ENCODE results near the gene AMBN. TPM values are rescaled to one million over a fixed set of nuclear protein-coding genes. Genes with fewer than 3 reads are reported as not detected.

The AMBN gene
- total RNA-seq, 1 donor from 2014 or later = not detected

GRCh38 chr4:70589785-70590184 is 2.3 kb upstream of the AMBN start:
- H3K36me3 Mint-ChIP-seq (ENCODE audit: low read depth) = no peaks in the 10 kb centered on the region
- no peaks in the 10 kb centered on the region for H3K4me1 Mint-ChIP-seq
- no peak overlapping the region for H3K27ac Mint-ChIP-seq
- no peak overlapping the region for H3K4me3 Mint-ChIP-seq
- no peaks in the 10 kb centered on the region for H3K9me3 Mint-ChIP-seq
- intact Hi-C loops (cut with micrococcal nuclease) = no loop called here
- DNase-seq = no peak
- H3K27me3 Mint-ChIP-seq = no peaks in the 10 kb centered on the region

GRCh38 chr4:70594196-70594595 is 2.1 kb downstream of the AMBN start:
- Mint-ChIP-seq H3K4me3 (no peak overlapping the region), H3K4me1 (no peaks in the 10 kb centered on the region), H3K27ac (no peak overlapping the region), H3K9me3 (no peaks in the 10 kb centered on the region), H3K36me3 (ENCODE audit: low read depth) (no peaks in the 10 kb centered on the region), H3K27me3 (no peaks in the 10 kb centered on the region)
- no peak for DNase-seq
- intact Hi-C loops (cut with micrococcal nuclease) = no loop called here

- Mint-ChIP-seq H3K27me3 (peaks cover 10% of the 10 kb centered on the region), H3K9me3 (no peaks in the 10 kb centered on the region), H3K4me3 (no peak overlapping the region), H3K36me3 (ENCODE audit: low read depth) (no peaks in the 10 kb centered on the region), H3K27ac (no peak overlapping the region), H3K4me1 (no peaks in the 10 kb centered on the region)
- intact Hi-C loops (cut with micrococcal nuclease) = loop anchor here (2.0 to 5.0 kb wide), 2 partner anchors 1114 to 1702 kb away; no protein-coding TSS in a partner anchor
- DNase-seq = peak; percentile 46
Measured at GRCh38 chr4:70600305-70600704, 8.2 kb downstream of the AMBN start.

GRCh38 chr4:70600977-70601376 is 8.9 kb downstream of the AMBN start:
- peaks cover 13% of the 10 kb centered on the region for H3K27me3 Mint-ChIP-seq
- no peak for DNase-seq
- H3K9me3 Mint-ChIP-seq = no peaks in the 10 kb centered on the region
- no peaks in the 10 kb centered on the region for H3K36me3 Mint-ChIP-seq (ENCODE audit: low read depth)
- H3K27ac Mint-ChIP-seq = no peak overlapping the region
- intact Hi-C loops (cut with micrococcal nuclease) = loop anchor here (1.0 to 5.0 kb wide), 3 partner anchors 87 to 1701 kb away; partner anchors contain the start of gene UTP3
- H3K4me1 Mint-ChIP-seq = no peaks in the 10 kb centered on the region
- no peak overlapping the region for H3K4me3 Mint-ChIP-seq

GRCh38 chr4:70601422-70602039 is 9.5 kb downstream of the AMBN start:
- no peaks in the 10 kb centered on the region for H3K9me3 Mint-ChIP-seq
- H3K4me1 Mint-ChIP-seq = no peaks in the 10 kb centered on the region
- H3K36me3 Mint-ChIP-seq (ENCODE audit: low read depth) = no peaks in the 10 kb centered on the region
- intact Hi-C loops (cut with micrococcal nuclease) = loop anchor here (1.0 to 5.0 kb wide), 3 partner anchors 87 to 1701 kb away; partner anchors contain the start of gene UTP3
- H3K27me3 Mint-ChIP-seq = peaks cover 14% of the 10 kb centered on the region
- DNase-seq = peak; percentile 89
- H3K4me3 Mint-ChIP-seq = no peak overlapping the region
- no peak overlapping the region for H3K27ac Mint-ChIP-seq

- intact Hi-C loops (cut with micrococcal nuclease) = loop anchor here (5.0 kb wide), 1 partner anchor 1698 kb away; no protein-coding TSS in a partner anchor
- no peak overlapping the region for H3K27ac Mint-ChIP-seq
- H3K4me1 Mint-ChIP-seq = no peaks in the 10 kb centered on the region
- H3K27me3 Mint-ChIP-seq = peaks cover 18% of the 10 kb centered on the region
- H3K9me3 Mint-ChIP-seq = no peaks in the 10 kb centered on the region
- H3K4me3 Mint-ChIP-seq = no peak overlapping the region
- no peak for DNase-seq
- no peaks in the 10 kb centered on the region for H3K36me3 Mint-ChIP-seq (ENCODE audit: low read depth)
Measured at GRCh38 chr4:70603856-70604255, 11.8 kb downstream of the AMBN start.

GRCh38 chr4:70606459-70606858 is 14.4 kb downstream of the AMBN start:
- Mint-ChIP-seq H3K36me3 (ENCODE audit: low read depth) (no peaks in the 10 kb centered on the region), H3K4me3 (no peak overlapping the region)

GRCh38 chr4:70607334-70607853 is 15.3 kb downstream of the AMBN start:
- intact Hi-C loops (cut with micrococcal nuclease) = no loop called here
- Mint-ChIP-seq H3K27ac (no peak overlapping the region), H3K4me1 (no peaks in the 10 kb centered on the region), H3K4me3 (no peak overlapping the region), H3K9me3 (no peaks in the 10 kb centered on the region), H3K27me3 (peaks cover 21% of the 10 kb centered on the region), H3K36me3 (ENCODE audit: low read depth) (no peaks in the 10 kb centered on the region)
- DNase-seq = peak; percentile 41

More at GRCh38 chr4:70606459-70606858, 14.4 kb downstream of the AMBN start:
- peaks cover 17% of the 10 kb centered on the region for H3K27me3 Mint-ChIP-seq
- H3K9me3 Mint-ChIP-seq = no peaks in the 10 kb centered on the region
- peak; percentile 47 for DNase-seq
- no peaks in the 10 kb centered on the region for H3K4me1 Mint-ChIP-seq
- H3K27ac Mint-ChIP-seq = no peak overlapping the region
- intact Hi-C loops (cut with micrococcal nuclease) = no loop called here

- H3K9me3 Mint-ChIP-seq = no peaks in the 10 kb centered on the region
- H3K27me3 Mint-ChIP-seq = peaks cover 28% of the 10 kb centered on the region
- no peak overlapping the region for H3K4me3 Mint-ChIP-seq
- no peak overlapping the region for H3K27ac Mint-ChIP-seq
- DNase-seq = no peak
- intact Hi-C loops (cut with micrococcal nuclease) = no loop called here
- H3K4me1 Mint-ChIP-seq = no peaks in the 10 kb centered on the region
- no peaks in the 10 kb centered on the region for H3K36me3 Mint-ChIP-seq (ENCODE audit: low read depth)
Measured at GRCh38 chr4:70608324-70608723, 16.3 kb downstream of the AMBN start.

GRCh38 chr4:70613306-70614183 is 21.5 kb downstream of the AMBN start:
- peak; percentile 41 for DNase-seq
- H3K4me1 Mint-ChIP-seq = no peaks in the 10 kb centered on the region
- intact Hi-C loops (cut with micrococcal nuclease) = loop anchor here (10.0 kb wide), 1 partner anchor 391 kb away; no protein-coding TSS in a partner anchor
- H3K4me3 Mint-ChIP-seq = no peak overlapping the region
- H3K36me3 Mint-ChIP-seq (ENCODE audit: low read depth) = no peaks in the 10 kb centered on the region
- H3K9me3 Mint-ChIP-seq = no peaks in the 10 kb centered on the region
- peaks cover 28% of the 10 kb centered on the region for H3K27me3 Mint-ChIP-seq
- no peak overlapping the region for H3K27ac Mint-ChIP-seq

GRCh38 chr4:70614184-70614555 is 22.1 kb downstream of the AMBN start:
- no peaks in the 10 kb centered on the region for H3K36me3 Mint-ChIP-seq (ENCODE audit: low read depth)
- H3K27ac Mint-ChIP-seq = no peak overlapping the region
- H3K4me1 Mint-ChIP-seq = no peaks in the 10 kb centered on the region
- H3K27me3 Mint-ChIP-seq = peaks cover 26% of the 10 kb centered on the region
- DNase-seq = peak; percentile 22
- no peaks in the 10 kb centered on the region for H3K9me3 Mint-ChIP-seq
- no peak overlapping the region for H3K4me3 Mint-ChIP-seq
- intact Hi-C loops (cut with micrococcal nuclease) = loop anchor here (10.0 kb wide), 1 partner anchor 391 kb away; no protein-coding TSS in a partner anchor

- H3K27me3 Mint-ChIP-seq = peaks cover 5% of the 10 kb centered on the region
- H3K4me1 Mint-ChIP-seq = no peaks in the 10 kb centered on the region
- intact Hi-C loops (cut with micrococcal nuclease) = loop anchor here (2.0 to 10.0 kb wide), 2 partner anchors 70 to 386 kb away; partner anchors contain the start of gene UTP3
- no peaks in the 10 kb centered on the region for H3K9me3 Mint-ChIP-seq
- no peak overlapping the region for H3K4me3 Mint-ChIP-seq
- no peak overlapping the region for H3K27ac Mint-ChIP-seq
- H3K36me3 Mint-ChIP-seq (ENCODE audit: low read depth) = no peaks in the 10 kb centered on the region
- DNase-seq = peak; percentile 61
Measured at GRCh38 chr4:70619288-70619687, 27.2 kb downstream of the AMBN start.

GRCh38 chr4:70619778-70620177 is 27.7 kb downstream of the AMBN start:
- H3K4me1 Mint-ChIP-seq = no peaks in the 10 kb centered on the region
- no peak overlapping the region for H3K4me3 Mint-ChIP-seq
- H3K36me3 Mint-ChIP-seq (ENCODE audit: low read depth) = no peaks in the 10 kb centered on the region
- no peaks in the 10 kb centered on the region for H3K9me3 Mint-ChIP-seq
- intact Hi-C loops (cut with micrococcal nuclease) = loop anchor here (2.0 to 10.0 kb wide), 3 partner anchors 69 to 385 kb away; partner anchors contain the start of gene UTP3
- DNase-seq = peak; percentile 54
- peaks cover 4% of the 10 kb centered on the region for H3K27me3 Mint-ChIP-seq
- no peak overlapping the region for H3K27ac Mint-ChIP-seq

- Mint-ChIP-seq H3K4me1 (no peaks in the 10 kb centered on the region), H3K9me3 (no peaks in the 10 kb centered on the region), H3K27me3 (no peaks in the 10 kb centered on the region), H3K4me3 (no peak overlapping the region), H3K27ac (no peak overlapping the region), H3K36me3 (ENCODE audit: low read depth) (no peaks in the 10 kb centered on the region)
- DNase-seq = peak; percentile 73
- intact Hi-C loops (cut with micrococcal nuclease) = loop anchor here (10.0 kb wide), 1 partner anchor 221 kb away; no protein-coding TSS in a partner anchor
Measured at GRCh38 chr4:70623323-70623722, 31.3 kb downstream of the AMBN start.
